GM18951 (cell line): ENCODE results near the gene PLPP2.
"Not testable (repeated sequence)": the region's sequence is repeated elsewhere in the genome, so short reads cannot be mapped to it uniquely, and the experiment has no call there.

ENCODE experiments used
- POLR2A ChIP-seq: IDR thresholded peaks from 4 replicates; pipeline ENCODE4 v1.6.1; 2011; ENCODE audit warnings: mild to moderate bottlenecking; ENCODE audit not compliant: insufficient read length, insufficient read depth; ENCODE audit errors: extremely low read depth
- in situ Hi-C: fragments of 300-500 bp; cut with MboI; formaldehyde crosslinking; loops from one replicate; pipeline ENCODE4 v1.12.0; 2022; ENCODE audit warnings: low sequenced_read_pairs, mixed read lengths, inconsistent platforms; ENCODE audit not compliant: unreplicated experiment

PLPP2 gene

DNA sequence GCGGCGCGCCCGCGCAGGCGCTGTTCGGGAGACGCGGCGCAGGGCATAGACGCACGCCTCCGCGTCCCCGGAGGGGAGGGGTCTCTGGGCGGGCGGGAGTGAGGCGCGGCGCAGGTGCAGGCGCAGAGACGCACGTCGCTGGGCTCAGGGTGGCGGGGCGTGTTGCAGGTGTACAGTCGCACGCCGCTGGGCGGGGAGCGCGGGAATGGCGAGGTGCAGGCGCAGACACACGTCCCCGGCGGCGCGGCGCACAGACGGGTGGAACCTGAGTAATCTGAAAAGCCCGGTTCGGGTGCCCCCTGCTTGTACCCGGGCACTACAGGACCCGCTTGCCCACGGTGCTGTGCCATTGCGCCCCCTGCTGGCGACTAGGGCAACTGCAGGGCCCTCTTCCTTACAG is 44.7 kb downstream of the PLPP2 start:
- TF ChIP-seq POLR2A: no peak
- in situ Hi-C loops: no loop called here

GRCh38 chr19:245900-246299 is 45.3 kb downstream of the PLPP2 start:
- in situ Hi-C loops: not testable (repeated sequence)

DNA sequence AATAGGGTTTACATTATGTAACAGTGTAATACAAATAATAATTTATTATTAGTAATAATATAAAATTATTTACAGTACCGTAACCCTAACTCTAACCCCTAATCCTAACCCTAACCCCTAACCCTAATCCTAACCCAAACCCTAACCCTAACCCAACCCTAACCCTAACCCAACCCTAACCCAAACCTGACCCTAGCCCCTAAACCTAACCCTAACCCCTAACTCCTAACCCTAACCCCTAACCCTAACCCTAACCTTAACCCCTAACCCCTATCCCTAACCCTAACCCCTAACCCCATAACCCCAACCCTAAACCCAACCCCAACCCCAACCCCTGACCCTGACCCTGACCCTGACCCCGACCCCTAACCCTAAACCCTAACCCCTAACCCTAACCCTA is 45.7 kb downstream of the PLPP2 start:
- no peak for TF ChIP-seq POLR2A
- in situ Hi-C loops: no loop called here
